HepG2 (cell line): ENCODE data around the gene CIT. TPM values are rescaled to one million over a fixed set of nuclear protein-coding genes. Genes with fewer than 3 reads are reported as not detected.

Experiments used
- ATAC-seq: fragments of 200-7000 bp; cut with Tn5 transposase; 3 replicates; pipeline ENCODE4 v1.9.1; 2020; ENCODE audit warnings: mild to moderate bottlenecking, moderate library complexity
- BruUV-seq: library from RNA; stranded (reverse); fragments of 400-500 nt; replicated peaks from 2 replicates; lab custom pipeline; 2021; lab: Mats Ljungman, UMichigan
- CTCF ChIA-PET: fragments of 300-600 bp; formaldehyde crosslinking; extraction: SDS; loops from one replicate; lab custom pipeline; 2021; ENCODE audit warnings: low total read pairs, inconsistent platforms, low intra/inter-chr PET ratio; lab: Yijun Ruan, JAX
- POLR2A ChIA-PET: fragments of 350-600 bp; sonication (Branson Sonifier 250); formaldehyde crosslinking; loops from one replicate; lab custom pipeline; 2020; ENCODE audit warnings: antibody characterized with exemption, inconsistent platforms; lab: Yijun Ruan, JAX
- DNase-seq: peaks from one replicate; pipeline ENCODE4 v3.0.0-alpha.2; 2015; ENCODE audit warnings: low spot score
- FAIRE-seq: peaks from 3 replicates; lab custom pipeline; 2011; peaks lifted over from hg19 to GRCh38; lab: Jason Lieb, UNC
- H2AFZ ChIP-seq: one replicate; pipeline ENCODE4 v1.6.1; 2011; ENCODE audit warnings: low read length, inconsistent platforms
- H3K27ac ChIP-seq: fragments of 300-600 bp; 3 replicates; pipeline ENCODE4 v1.8.0; 2011; ENCODE audit warnings: mixed run types, mild to moderate bottlenecking, mixed read lengths, low read length, inconsistent platforms; ENCODE audit not compliant: insufficient read depth; ENCODE audit errors: extremely low read length
- H3K27me3 ChIP-seq, 2 experiments: fragments of 200-600 bp in 1 of 2; 2 replicates in 1 of 2; 3 replicates in 1 of 2; pipeline versions ENCODE4 v1.6.0 to v1.8.0; 2011; ENCODE audit warnings: low read length in 2 of 2, mild to moderate bottlenecking in 2 of 2, moderate library complexity in 2 of 2, inconsistent platforms in 1 of 2; ENCODE audit not compliant: insufficient read depth in 2 of 2, control insufficient read depth in 1 of 2
- H3K36me3 ChIP-seq, 2 experiments: fragments of 200-600 bp in 1 of 2; replicated peaks in 1 of 2; 2 replicates in 1 of 2; 3 replicates in 1 of 2; pipeline versions ENCODE4 v1.5.1 to v1.8.0; 2011; ENCODE audit warnings: low read length in 2 of 2, inconsistent platforms in 1 of 2; ENCODE audit not compliant: insufficient read depth in 2 of 2, control insufficient read depth in 1 of 2
- H3K4me1 ChIP-seq: 2 replicates; pipeline ENCODE4 v1.5.1; 2012; ENCODE audit warnings: low read length, inconsistent platforms; ENCODE audit not compliant: insufficient read depth
- H3K4me2 ChIP-seq: 2 replicates; pipeline ENCODE4 v1.6.0; 2011; ENCODE audit warnings: low read depth, low read length, inconsistent platforms
- H3K4me3 ChIP-seq, 3 experiments: fragments of 200-600 bp in 1 of 3; sonication (generic), shearing (Covaris generic) in 1 of 3; replicated peaks in 1 of 3; 2 replicates each; pipeline ENCODE4 v1.5.1; 2011 to 2016; ENCODE audit warnings: low read length in 3 of 3, inconsistent platforms in 2 of 3, low read depth in 2 of 3, mild to moderate bottlenecking in 2 of 3, control low read depth in 1 of 3, mixed read lengths in 1 of 3; ENCODE audit not compliant: insufficient read depth in 1 of 3
- H3K79me2 ChIP-seq: one replicate; pipeline ENCODE4 v1.6.1; 2011; ENCODE audit warnings: low read length, inconsistent platforms; ENCODE audit not compliant: insufficient read depth
- H3K9ac ChIP-seq: 2 replicates; pipeline ENCODE4 v1.6.0; 2011; ENCODE audit warnings: mild to moderate bottlenecking, low read depth, low read length, inconsistent platforms; ENCODE audit not compliant: insufficient read depth
- H3K9me3 ChIP-seq: 2 replicates; pipeline ENCODE4 v1.5.1; 2012; ENCODE audit warnings: mild to moderate bottlenecking, low read length
- H4K20me1 ChIP-seq: 2 replicates; pipeline ENCODE4 v1.6.0; 2011; ENCODE audit warnings: inconsistent platforms, mild to moderate bottlenecking, low read length, moderate library complexity; ENCODE audit not compliant: insufficient read depth
- FOXO1 ChIP-seq: sonication (generic); formaldehyde crosslinking; IDR thresholded peaks from 2 replicates; pipeline ENCODE4 v1.4.0; 2020; ENCODE audit warnings: missing genetic modification reagents
- HNF4G ChIP-seq, 2 experiments: sonication (generic) in 1 of 2; formaldehyde crosslinking in 1 of 2; IDR thresholded peaks; 2 replicates each; pipeline versions ENCODE4 v1.4.0 to v1.6.1; 2011 to 2020; ENCODE audit warnings: borderline replicate concordance in 2 of 2, low read depth in 2 of 2, mild to moderate bottlenecking in 2 of 2, low read length in 1 of 2, missing genetic modification reagents in 1 of 2, moderate library complexity in 1 of 2
- IRF2 ChIP-seq: IDR thresholded peaks from 2 replicates; pipeline ENCODE4 v1.6.1; 2018; ENCODE audit warnings: missing genetic modification reagents, missing compliant biosample characterization
- KDM1A ChIP-seq: IDR thresholded peaks from 2 replicates; pipeline ENCODE4 v1.6.1; 2016; ENCODE audit warnings: missing compliant biosample characterization
- KLF13 ChIP-seq: sonication (generic); formaldehyde crosslinking; IDR thresholded peaks from 2 replicates; pipeline ENCODE4 v1.4.0; 2020; ENCODE audit warnings: mild to moderate bottlenecking, missing genetic modification reagents
- LCORL ChIP-seq, 2 experiments: fragments of 450-650 bp in 1 of 2; sonication (generic) in 1 of 2; formaldehyde crosslinking in 1 of 2; IDR thresholded peaks; 2 replicates each; pipeline versions ENCODE4 v1.5.0 to v1.6.1; 2017 to 2020; ENCODE audit warnings: antibody characterized with exemption in 1 of 2, missing genetic modification reagents in 1 of 2
- NFIB ChIP-seq: sonication (generic); formaldehyde crosslinking; IDR thresholded peaks from 2 replicates; pipeline ENCODE4 v1.9.0; 2021; ENCODE audit warnings: missing genetic modification reagents, mild to moderate bottlenecking, borderline replicate concordance
- RBM22 ChIP-seq: fragments of 200-400 bp; formaldehyde crosslinking; optimal IDR thresholded peaks from 2 replicates; pipeline ENCODE3; 2017; ENCODE audit warnings: mild to moderate bottlenecking, low read length, moderate library complexity
- RNF2 ChIP-seq: fragments of 450-650 bp; conservative IDR thresholded peaks from 2 replicates; pipeline ENCODE4 v1.6.1; 2016; ENCODE audit warnings: low read depth
- SRY ChIP-seq: sonication (generic); formaldehyde crosslinking; IDR thresholded peaks from 2 replicates; pipeline ENCODE4 v1.8.0; 2022; ENCODE audit warnings: mild to moderate bottlenecking, missing genetic modification reagents
- THAP8 ChIP-seq: sonication (generic); formaldehyde crosslinking; IDR thresholded peaks from 2 replicates; pipeline ENCODE4 v1.5.1; 2020; ENCODE audit warnings: missing genetic modification reagents, mild to moderate bottlenecking, borderline replicate concordance
- THRA ChIP-seq: sonication (generic); formaldehyde crosslinking; IDR thresholded peaks from 2 replicates; pipeline ENCODE4 v1.4.0; 2020; ENCODE audit warnings: missing genetic modification reagents, borderline replicate concordance
- U2AF2 ChIP-seq: fragments of 200-400 bp; formaldehyde crosslinking; IDR thresholded peaks from 2 replicates; pipeline ENCODE4 v1.6.1; 2017; ENCODE audit warnings: low read depth, mild to moderate bottlenecking, low read length
- ZNF263 ChIP-seq: sonication (generic); formaldehyde crosslinking; IDR thresholded peaks from 2 replicates; pipeline ENCODE4 v1.4.0; 2020; ENCODE audit warnings: missing genetic modification reagents
- ZNF598 ChIP-seq: sonication (generic); formaldehyde crosslinking; IDR thresholded peaks from 2 replicates; pipeline ENCODE4 v1.5.1; 2020; ENCODE audit warnings: mild to moderate bottlenecking, missing genetic modification reagents, borderline replicate concordance
- ZNF768 ChIP-seq: sonication (generic); formaldehyde crosslinking; IDR thresholded peaks from 2 replicates; pipeline ENCODE4 v1.4.0; 2020; ENCODE audit warnings: missing genetic modification reagents
- ZNF775 ChIP-seq: sonication (generic); formaldehyde crosslinking; IDR thresholded peaks from 2 replicates; pipeline ENCODE4 v1.4.0; 2020; ENCODE audit warnings: missing genetic modification reagents, mild to moderate bottlenecking, moderate library complexity, borderline replicate concordance
- ZNF780A ChIP-seq: sonication (generic); formaldehyde crosslinking; IDR thresholded peaks from 2 replicates; pipeline ENCODE4 v1.8.0; 2022; ENCODE audit warnings: mild to moderate bottlenecking, missing genetic modification reagents, moderate library complexity
- ZNF781 ChIP-seq: sonication (generic); formaldehyde crosslinking; IDR thresholded peaks from 2 replicates; pipeline ENCODE4 v1.5.1; 2020; ENCODE audit warnings: borderline replicate concordance, mild to moderate bottlenecking, missing genetic modification reagents; ENCODE audit errors: not compliant biosample characterization
- WGBS: methylation state at CpG from one replicate; pipeline ENCODE4 v1.1.6; 2017; ENCODE audit warnings: low lambda C conversion rate; 5-methylcytosine and 5-hydroxymethylcytosine counted together
- in situ Hi-C: cut with HindIII; loops from 2 replicates; pipeline ENCODE4 v1.10.0; 2017; ENCODE audit warnings: low pct_unique_long_range_greater_than_20kb; ENCODE audit not compliant: extremely low pct_ligation_motif_present
- intact Hi-C: fragments of 100-400 bp; cut with micrococcal nuclease; formaldehyde crosslinking; loops from one replicate; pipeline ENCODE4 v1.10.0; 2022; ENCODE audit not compliant: unreplicated experiment
- polyA plus RNA-seq, 8 experiments: library from polyadenylated mRNA; depleted of rRNA in 3 of 8; stranded (reverse) in 7 of 8; unstranded in 1 of 8; fragments of >200 nt; fragmentation: Illumina TruSeq in 4 of 8; extraction: Trizol in 4 of 8; gene quantifications; 2 replicates each; pipeline versions ENCODE4 v1.2.1 to v1.2.3, GENCODE V29; 2011 to 2016; ENCODE audit warnings: low read depth in 4 of 8, missing spikeins in 1 of 8, mixed read lengths in 1 of 8; ENCODE audit not compliant: insufficient read depth in 1 of 8
- total RNA-seq, 5 experiments: library from RNA; depleted of rRNA; stranded (reverse); fragments of >200 nt; fragmentation: Illumina TruSeq; extraction: Trizol; gene quantifications; 2 replicates each; pipeline ENCODE4 v1.2.3, GENCODE V29; 2016; ENCODE audit warnings: low read depth in 1 of 5
- TF ChIP-seq, protein P1 (sequence below): sonication (generic); formaldehyde crosslinking; IDR thresholded peaks from 2 replicates; pipeline ENCODE4 v1.5.0; 2020; ENCODE audit warnings: mild to moderate bottlenecking, missing genetic modification reagents

CIT gene
- total and polyA plus RNA-seq, 2 of the 13 experiments (the other 11 are each of a cell fraction or from before 2014, with no cell fraction given): 7.7 to 11.7 TPM

DNA sequence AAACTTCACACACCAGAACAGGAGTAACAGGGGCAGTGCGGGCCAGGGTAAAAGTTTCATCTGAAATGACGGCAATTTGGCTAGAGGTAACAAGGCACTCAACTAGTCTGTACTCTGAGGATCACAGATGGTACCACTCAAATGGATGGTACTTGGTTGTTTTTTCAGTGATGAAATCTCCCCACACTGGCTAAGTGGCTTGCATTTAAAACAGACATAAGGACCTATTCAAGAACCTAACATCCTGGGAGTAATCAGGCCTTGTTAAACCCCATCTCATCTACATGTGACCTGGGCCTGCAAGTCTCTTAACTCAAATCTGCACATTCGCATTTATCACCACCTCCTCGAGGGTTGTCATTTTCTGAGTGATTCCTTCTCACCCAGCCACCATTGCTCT, 118.4 kb downstream of the CIT start (continued):
- TF ChIP-seq RNF2 (no peak), THRA (CRISPR knock-in tag) (no peak), THAP8 (CRISPR knock-in tag) (no peak), U2AF2 (no peak), KDM1A (CRISPR knock-in tag) (no peak), ZNF598 (CRISPR knock-in tag) (no peak), KLF13 (no peak), ZNF775 (no peak)
- TF ChIP-seq, all 625 proteins: peak for 0

GRCh38 chr12:119758234-119758633, 118.9 kb downstream of the CIT start:
- Histone ChIP-seq H3K9me3 (no peaks in the 10 kb centered on the region), H3K4me1 (no peaks in the 10 kb centered on the region), H3K4me2 (no peak overlapping the region), H3K4me3 (no peak overlapping the region), H3K36me3 (peaks cover 2 to 47% of the 10 kb centered on the region in 2 experiments), H2AFZ (no peak overlapping the region), H3K79me2 (no peaks in the 10 kb centered on the region), H3K9ac (no peak overlapping the region), H4K20me1 (no peaks in the 10 kb centered on the region), H3K27ac (no peak overlapping the region), H3K27me3 (no peaks in the 10 kb centered on the region)
- BruUV-seq: no TSS peak
- in situ Hi-C loops: no loop called here
- no peak for FAIRE-seq
- ATAC-seq: no peak
- 95% methylated on average over 2 of the region's 2 CpGs for WGBS
- CTCF ChIA-PET: no interaction called here
- POLR2A ChIA-PET: no interaction called here
- intact Hi-C loops: no loop called here
- DNase-seq: no peak
- TF ChIP-seq RBM22: no peak
- no peak for TF ChIP-seq LCORL (IDR thresholded peaks at IDR 0.05)
- no peak for TF ChIP-seq LCORL (CRISPR knock-in tag; IDR thresholded peaks at IDR 0.05)
- TF ChIP-seq IRF2 (CRISPR knock-in tag): no peak
- TF ChIP-seq, protein P1, sequence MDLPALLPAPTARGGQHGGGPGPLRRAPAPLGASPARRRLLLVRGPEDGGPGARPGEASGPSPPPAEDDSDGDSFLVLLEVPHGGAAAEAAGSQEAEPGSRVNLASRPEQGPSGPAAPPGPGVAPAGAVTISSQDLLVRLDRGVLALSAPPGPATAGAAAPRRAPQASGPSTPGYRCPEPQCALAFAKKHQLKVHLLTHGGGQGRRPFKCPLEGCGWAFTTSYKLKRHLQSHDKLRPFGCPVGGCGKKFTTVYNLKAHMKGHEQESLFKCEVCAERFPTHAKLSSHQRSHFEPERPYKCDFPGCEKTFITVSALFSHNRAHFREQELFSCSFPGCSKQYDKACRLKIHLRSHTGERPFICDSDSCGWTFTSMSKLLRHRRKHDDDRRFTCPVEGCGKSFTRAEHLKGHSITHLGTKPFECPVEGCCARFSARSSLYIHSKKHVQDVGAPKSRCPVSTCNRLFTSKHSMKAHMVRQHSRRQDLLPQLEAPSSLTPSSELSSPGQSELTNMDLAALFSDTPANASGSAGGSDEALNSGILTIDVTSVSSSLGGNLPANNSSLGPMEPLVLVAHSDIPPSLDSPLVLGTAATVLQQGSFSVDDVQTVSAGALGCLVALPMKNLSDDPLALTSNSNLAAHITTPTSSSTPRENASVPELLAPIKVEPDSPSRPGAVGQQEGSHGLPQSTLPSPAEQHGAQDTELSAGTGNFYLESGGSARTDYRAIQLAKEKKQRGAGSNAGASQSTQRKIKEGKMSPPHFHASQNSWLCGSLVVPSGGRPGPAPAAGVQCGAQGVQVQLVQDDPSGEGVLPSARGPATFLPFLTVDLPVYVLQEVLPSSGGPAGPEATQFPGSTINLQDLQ (CRISPR knock-in tag): no peak
- no peak for TF ChIP-seq NFIB
- no peak for TF ChIP-seq SRY (CRISPR knock-in tag)
- TF ChIP-seq FOXO1 (CRISPR knock-in tag): no peak
- no peak for TF ChIP-seq ZNF263 (CRISPR knock-in tag)
- TF ChIP-seq ZNF768 (CRISPR knock-in tag): no peak
- no peak for TF ChIP-seq ZNF780A (CRISPR knock-in tag)
- no peak for TF ChIP-seq HNF4G (IDR thresholded peaks at IDR 0.05; ENCODE audit: borderline replicate concordance, low read depth, low read length)
- no peak for TF ChIP-seq HNF4G (CRISPR knock-in tag; IDR thresholded peaks at IDR 0.05; ENCODE audit: borderline replicate concordance, low read depth)
- TF ChIP-seq ZNF781: no peak
